GM23338 (cell line): Measurements from ENCODE around the gene TMEM86A. TPM values are rescaled to one million over a fixed set of nuclear protein-coding genes. Genes with fewer than 3 reads are reported as not detected.
A peak's percentile ranks its signal among the peaks of the same experiment; 100 is the strongest.

Experiments
- ATAC-seq: fragments of 200-7000 bp; cut with Tn5 transposase; 3 replicates; pipeline ENCODE4 v1.9.1; 2020
- DNase-seq: peaks from one replicate; pipeline ENCODE4 v3.0.0-alpha.2; 2015; ENCODE audit warnings: low spot score
- H2AFZ ChIP-seq: fragments of 200-600 bp; sonication (generic); 2 replicates; pipeline ENCODE4 v1.8.0; 2016; ENCODE audit warnings: antibody characterized with exemption, mild to moderate bottlenecking, moderate library complexity
- H3F3A ChIP-seq: fragments of 200-600 bp; sonication (generic); replicated peaks from 2 replicates; pipeline ENCODE4 v1.8.0; 2017; ENCODE audit warnings: antibody characterized with exemption, mixed run types, low read depth
- H3K27ac ChIP-seq: fragments of 200-600 bp; sonication (generic); 2 replicates; pipeline ENCODE4 v1.6.1; 2016; ENCODE audit warnings: low read depth
- H3K27me3 ChIP-seq: fragments of 200-600 bp; sonication (generic); 2 replicates; pipeline ENCODE4 v1.8.0; 2016; ENCODE audit warnings: mild to moderate bottlenecking, mixed run types, moderate library complexity; ENCODE audit not compliant: insufficient read depth
- H3K36me3 ChIP-seq: fragments of 200-600 bp; sonication (generic); 2 replicates; pipeline ENCODE4 v1.8.0; 2016; ENCODE audit warnings: mild to moderate bottlenecking; ENCODE audit not compliant: insufficient read depth
- H3K4me1 ChIP-seq: fragments of 200-600 bp; sonication (generic); 2 replicates; pipeline ENCODE4 v1.8.0; 2016; ENCODE audit warnings: mild to moderate bottlenecking, moderate library complexity; ENCODE audit not compliant: insufficient read depth
- H3K4me2 ChIP-seq: fragments of 200-600 bp; sonication (generic); 2 replicates; pipeline ENCODE4 v1.7.1; 2017; ENCODE audit warnings: mixed run types
- H3K4me3 ChIP-seq: fragments of 200-600 bp; sonication (generic); 2 replicates; pipeline ENCODE4 v1.6.1; 2016; ENCODE audit warnings: mixed run types
- H3K79me2 ChIP-seq: fragments of 200-600 bp; sonication (generic); replicated peaks from 2 replicates; pipeline ENCODE4 v1.8.0; 2017; ENCODE audit warnings: mild to moderate bottlenecking; ENCODE audit not compliant: insufficient read depth
- H3K9me2 ChIP-seq: fragments of 200-600 bp; sonication (generic); 2 replicates; pipeline ENCODE4 v1.8.0; 2017; ENCODE audit not compliant: insufficient read depth
- H4K20me1 ChIP-seq: fragments of 200-600 bp; sonication (generic); replicated peaks from 2 replicates; pipeline ENCODE4 v1.8.0; 2017; ENCODE audit warnings: mild to moderate bottlenecking; ENCODE audit not compliant: insufficient read depth
- H3K27ac Mint-ChIP-seq: 2 replicates; pipeline ENCODE4 v1.8.0; 2020; ENCODE audit warnings: inconsistent platforms, mild to moderate bottlenecking, moderate library complexity, mixed read lengths
- H3K27me3 Mint-ChIP-seq: 3 replicates; pipeline ENCODE4 v1.8.0; 2022; ENCODE audit warnings: low read depth, mild to moderate bottlenecking, moderate library complexity, mixed read lengths, inconsistent platforms; ENCODE audit not compliant: insufficient read depth, poor library complexity
- H3K36me3 Mint-ChIP-seq: 3 replicates; pipeline ENCODE4 v1.8.0; 2021; ENCODE audit warnings: low read depth, mild to moderate bottlenecking, inconsistent platforms, moderate library complexity, mixed read lengths
- H3K4me1 Mint-ChIP-seq: 3 replicates; pipeline ENCODE4 v1.8.0; 2020; ENCODE audit warnings: mild to moderate bottlenecking, inconsistent platforms, mixed read lengths
- H3K4me3 Mint-ChIP-seq: 3 replicates; pipeline ENCODE4 v1.8.0; 2021; ENCODE audit warnings: moderate library complexity, mild to moderate bottlenecking, inconsistent platforms, mixed read lengths
- H3K9me3 Mint-ChIP-seq: 3 replicates; pipeline ENCODE4 v1.8.0; 2020; ENCODE audit warnings: moderate library complexity, mild to moderate bottlenecking, inconsistent platforms, mixed read lengths
- CREB1 ChIP-seq: fragments of 250-450 bp; sonication (Bioruptor Pico); IDR thresholded peaks from 2 replicates; pipeline ENCODE4 v1.5.0; 2020; ENCODE audit warnings: low read depth, mild to moderate bottlenecking, moderate library complexity
- CTCF ChIP-seq, 2 experiments: fragments of 200-600 bp in 1 of 2; sonication (generic) in 1 of 2; conservative IDR thresholded peaks; 2 replicates each; pipeline versions ENCODE4 v1.5.1 to v1.6.1; 2016 to 2017; ENCODE audit warnings: antibody characterized with exemption in 2 of 2, low read depth in 2 of 2, mild to moderate bottlenecking in 2 of 2, moderate library complexity in 1 of 2
- EZH2 ChIP-seq: fragments of 200-600 bp; sonication (generic); IDR thresholded peaks from one replicate; pipeline ENCODE4 v1.8.0; 2017; ENCODE audit warnings: antibody characterized with exemption, mild to moderate bottlenecking, low read depth; ENCODE audit not compliant: unreplicated experiment
- JUNB ChIP-seq: IDR thresholded peaks from one replicate; pipeline ENCODE4 v1.6.1; 2016; ENCODE audit warnings: antibody characterized with exemption; ENCODE audit not compliant: unreplicated experiment
- POLR2AphosphoS5 ChIP-seq: IDR thresholded peaks from 2 replicates; pipeline ENCODE4 v1.6.1; 2016; ENCODE audit warnings: antibody characterized with exemption, low read depth
- REST ChIP-seq: IDR thresholded peaks from one replicate; pipeline ENCODE4 v1.6.1; 2018; ENCODE audit warnings: antibody characterized with exemption; ENCODE audit not compliant: unreplicated experiment
- STAT1 ChIP-seq: IDR thresholded peaks from one replicate; pipeline ENCODE4 v1.6.1; 2016; ENCODE audit warnings: antibody characterized with exemption; ENCODE audit not compliant: unreplicated experiment
- ZNF331 ChIP-seq: fragments of 250-450 bp; sonication (Bioruptor Pico); IDR thresholded peaks from 2 replicates; pipeline ENCODE4 v1.5.0; 2020; ENCODE audit warnings: low read depth, mild to moderate bottlenecking, moderate library complexity
- ZNF462 ChIP-seq: fragments of 250-450 bp; sonication (Bioruptor Pico); IDR thresholded peaks from 2 replicates; pipeline ENCODE4 v1.5.0; 2020; ENCODE audit warnings: mild to moderate bottlenecking, moderate library complexity
- polyA plus RNA-seq: library from polyadenylated mRNA; unstranded; fragments of >200 nt; fragmentation: Nextera tagmentation; extraction: Ambion mirVana; gene quantifications from 2 replicates; pipeline ENCODE4 v1.2.1, GENCODE V29; 2016
- total RNA-seq: library from RNA; depleted of rRNA; stranded (reverse); fragments of >200 nt; shearing (Covaris generic); gene quantifications from 2 replicates; pipeline ENCODE4 v1.2.3, GENCODE V29; 2014

TMEM86A gene
- total and polyA plus RNA-seq, 2 experiments from 2014 or later, result 0.45 to 0.91 TPM

- peak overlapping the region; percentile 97 for H2AFZ ChIP-seq
- no peak overlapping the region for H3K27ac Mint-ChIP-seq
Observed at GRCh38 chr11:18699269-18699596, 654 bp downstream of the TMEM86A start.

GRCh38 chr11:18699848-18700261 lies 1.3 kb downstream of the TMEM86A start:
- Mint-ChIP-seq H3K4me1 (peaks cover 8% of the 10 kb centered on the region; the same call in 2 of the 3 replicates), H3K36me3 (no peaks in the 10 kb centered on the region; the same call in 2 of the 3 replicates), H3K27me3 (peaks cover 13% of the 10 kb centered on the region), H3K9me3 (no peaks in the 10 kb centered on the region), H3K27ac (no peak overlapping the region), H3K4me3 (peak overlapping the region; percentile 76)
- no peaks in the 10 kb centered on the region for H4K20me1 ChIP-seq
- peaks cover 7% of the 10 kb centered on the region; the same call in 1 of the 2 replicates for H3K4me1 ChIP-seq
- H3K27ac ChIP-seq, result no peak overlapping the region
- H3K79me2 ChIP-seq, result no peaks in the 10 kb centered on the region
- H3K27me3 ChIP-seq, result peaks cover 22% of the 10 kb centered on the region
- peak overlapping the region; percentile 76; the same call in 1 of the 2 replicates for H3K4me3 ChIP-seq
- H2AFZ ChIP-seq, result no peak overlapping the region
- DNase-seq, result no peak
- 0 out of 2 replicates have a peak, but pooled peaks cover 2% of the 10 kb centered on the region for H3F3A ChIP-seq
- H3K9me2 ChIP-seq, result no peaks in the 10 kb centered on the region
- peak overlapping the region; percentile 90 for H3K4me2 ChIP-seq
- no peaks in the 10 kb centered on the region for H3K36me3 ChIP-seq
- ATAC-seq, result no peak
- no peak for TF ChIP-seq CTCF (conservative IDR thresholded peaks at IDR 0.05; ENCODE audit: low read depth in 2 of 2)
- TF ChIP-seq POLR2AphosphoS5, result no peak
- no peak for TF ChIP-seq REST
- TF ChIP-seq JUNB, result no peak
- no peak for TF ChIP-seq ZNF331 (CRISPR knock-in tag)
- TF ChIP-seq ZNF462 (CRISPR knock-in tag), result no peak
- no peak for TF ChIP-seq STAT1

More at GRCh38 chr11:18699269-18699596, 654 bp downstream of the TMEM86A start:
- peaks cover 7% of the 10 kb centered on the region; the same call in 2 of the 3 replicates for H3K4me1 Mint-ChIP-seq
- Histone ChIP-seq H3K4me2 (peak overlapping the region; percentile 90), H3K4me1 (peaks cover 7% of the 10 kb centered on the region; the same call in 1 of the 2 replicates), H3K79me2 (no peaks in the 10 kb centered on the region), H3K4me3 (peak overlapping the region; percentile 76), H3K27me3 (peaks cover 18% of the 10 kb centered on the region; the same call in 1 of the 2 replicates), H3F3A (0 out of 2 replicates have a peak, but pooled peaks cover 2% of the 10 kb centered on the region), H3K36me3 (no peaks in the 10 kb centered on the region), H4K20me1 (no peaks in the 10 kb centered on the region), H3K9me2 (no peaks in the 10 kb centered on the region), H3K27ac (no peak overlapping the region)
- ATAC-seq (no peak), DNase-seq (no peak)
- no peaks in the 10 kb centered on the region for H3K9me3 Mint-ChIP-seq
- peak overlapping the region; percentile 76 for H3K4me3 Mint-ChIP-seq
- no peaks in the 10 kb centered on the region; the same call in 2 of the 3 replicates for H3K36me3 Mint-ChIP-seq
- H3K27me3 Mint-ChIP-seq, result peaks cover 13% of the 10 kb centered on the region
- TF ChIP-seq STAT1 (no peak), POLR2AphosphoS5 (no peak), CREB1 (0 out of 2 replicates have a peak, but pooled peaks have one; percentile 33), EZH2 (no peak)
